Ammon's horn (tissue), 1 donor: ENCODE data around the gene DNAAF3.

Experiments used
- DNase-seq: peaks from one replicate; pipeline ENCODE4 v3.0.0-alpha.2; 2016; ENCODE audit warnings: low spot score

Gene DNAAF3

DNA sequence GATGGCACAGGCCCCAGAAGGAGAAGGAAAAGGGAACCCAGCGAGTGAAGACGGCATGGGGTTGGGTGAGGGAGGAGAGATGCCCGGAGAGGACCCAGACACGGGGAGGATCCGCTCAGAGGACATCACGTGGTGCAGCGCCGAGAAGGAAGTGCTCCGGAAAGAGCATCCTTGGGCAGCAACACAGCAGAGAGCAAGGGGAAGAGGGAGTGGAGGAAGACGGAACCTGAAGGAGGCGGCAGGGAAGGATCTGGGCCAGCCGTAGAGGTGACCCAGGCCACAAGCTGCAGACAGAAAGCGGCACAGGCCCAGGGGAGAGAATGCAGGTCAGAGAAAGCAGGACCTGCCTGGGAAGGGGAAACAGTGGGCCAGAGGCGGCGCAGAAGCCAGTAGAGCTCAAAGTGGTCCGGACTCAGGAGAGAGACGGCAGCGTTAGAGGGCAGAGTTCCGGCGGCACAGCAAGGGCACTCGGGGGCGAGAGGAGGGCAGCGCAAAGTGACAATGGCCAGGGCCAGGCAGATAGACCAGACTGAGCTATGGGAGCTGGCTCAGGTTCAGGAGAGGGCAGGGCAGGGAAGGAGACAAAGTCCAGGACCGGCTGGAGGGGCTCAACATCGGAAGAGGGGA, 50.1 kb downstream of the DNAAF3 start:
- peak; percentile 88 for DNase-seq

GRCh38 chr19:55115446-55116065, 50.9 kb downstream of the DNAAF3 start:
- DNase-seq = no peak

GRCh38 chr19:55114566-55115145, 51.8 kb downstream of the DNAAF3 start:
- DNase-seq = no peak

DNA sequence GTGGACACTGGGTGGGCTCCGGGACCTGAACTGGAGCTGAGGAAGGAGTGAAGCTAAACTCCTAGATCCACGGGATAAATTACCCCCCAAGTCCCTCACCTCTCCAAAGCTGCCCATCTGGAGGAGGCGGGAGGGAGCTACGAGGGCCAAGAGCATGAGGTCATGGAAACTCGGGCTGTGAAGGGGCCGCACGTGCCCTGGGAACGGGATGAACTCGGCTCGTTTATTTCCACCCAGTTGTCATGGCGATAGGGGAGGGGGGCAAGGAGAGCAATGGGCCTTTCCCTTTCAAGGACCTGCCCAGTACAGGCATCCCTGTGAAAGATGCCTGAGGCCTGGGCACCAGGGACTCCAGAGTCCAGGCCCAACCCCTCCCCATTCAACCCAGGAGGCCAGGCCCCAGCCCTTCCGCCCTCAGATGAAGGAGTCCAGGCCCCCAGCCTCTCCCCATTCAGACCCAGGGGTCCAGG, 52.8 kb downstream of the DNAAF3 start:
- peak; percentile 80 for DNase-seq

- DNase-seq = no peak
Measured at GRCh38 chr19:55112777-55113569, 53.4 kb downstream of the DNAAF3 start.

DNA sequence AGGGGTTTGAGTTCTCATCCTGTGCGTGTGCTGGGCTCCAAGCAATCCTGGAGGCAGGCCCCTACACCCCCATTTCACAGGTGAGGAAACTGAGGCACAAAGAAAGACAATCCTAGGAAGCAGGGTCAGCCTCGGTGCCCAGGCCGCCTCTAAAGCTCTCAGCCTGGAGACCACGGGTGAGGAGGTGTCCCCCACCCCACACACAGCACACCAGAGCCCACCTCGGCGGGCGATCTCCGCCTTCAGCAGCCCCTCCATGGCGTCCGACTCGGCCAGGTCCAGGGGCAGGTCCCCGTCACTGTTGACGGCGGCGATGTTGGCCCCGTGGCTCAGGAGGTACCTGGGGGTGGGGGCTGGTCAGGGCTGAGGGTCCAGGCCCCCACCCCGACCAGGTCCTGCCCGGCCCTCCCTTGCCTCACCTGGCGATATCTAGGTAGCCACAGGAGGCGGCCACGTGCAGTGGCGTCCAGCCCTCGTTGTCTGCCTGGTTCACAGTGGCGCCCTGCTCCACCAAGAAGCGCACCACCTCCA, 54.1 kb downstream of the DNAAF3 start:
- DNase-seq = no peak

GRCh38 chr19:55111238-55111831, 55.1 kb downstream of the DNAAF3 start:
- DNase-seq = no peak

- DNase-seq = no peak
Measured at GRCh38 chr19:55109527-55110291, 56.7 kb downstream of the DNAAF3 start.
